Inferior parietal cortex (tissue), 1 donor: Measurements from ENCODE around the gene ENDOD1.

Experiments
- DNase-seq: peaks from one replicate; pipeline ENCODE4 v3.0.0-alpha.2; 2016; ENCODE audit errors: extremely low spot score

The ENDOD1 gene

DNA sequence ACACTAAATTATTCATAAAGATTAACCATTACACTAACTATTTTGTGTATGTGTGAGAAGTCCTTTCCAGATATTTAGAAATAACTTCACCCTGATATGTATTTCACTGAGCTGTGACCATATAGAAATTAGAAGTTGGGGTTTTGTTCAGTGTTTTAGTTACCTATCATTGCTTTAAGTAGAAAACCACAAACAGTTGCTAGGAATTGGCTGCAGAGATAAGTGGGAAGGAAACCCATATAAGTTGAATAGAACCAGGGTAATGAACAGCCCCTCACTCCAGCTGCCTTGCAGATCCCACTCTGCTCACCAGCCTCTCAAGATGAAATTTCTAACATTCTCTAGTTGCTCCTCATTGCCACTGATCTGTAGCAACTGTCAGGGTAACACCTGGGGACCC, 12.7 kb upstream of the ENDOD1 start:
- no peak for DNase-seq

DNA sequence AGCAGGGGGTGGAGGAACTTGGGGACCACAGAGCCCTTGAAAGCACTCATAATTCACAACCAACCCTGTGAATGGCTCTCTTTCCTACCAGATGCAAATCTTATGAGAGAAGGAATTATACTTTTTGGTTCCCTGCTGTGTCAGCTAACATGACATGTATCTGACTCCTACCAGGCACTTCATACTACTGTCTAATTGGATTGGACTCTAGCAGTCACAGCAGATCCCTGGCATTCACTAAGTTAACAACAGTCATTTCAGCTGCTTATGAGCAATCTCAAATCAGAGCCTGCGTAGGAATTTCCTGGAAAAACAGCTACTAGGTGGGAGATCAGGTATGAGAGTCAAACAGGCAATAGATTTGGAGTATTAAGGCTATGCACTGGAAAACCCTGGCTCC, 11.1 kb upstream of the ENDOD1 start:
- no peak for DNase-seq

DNA sequence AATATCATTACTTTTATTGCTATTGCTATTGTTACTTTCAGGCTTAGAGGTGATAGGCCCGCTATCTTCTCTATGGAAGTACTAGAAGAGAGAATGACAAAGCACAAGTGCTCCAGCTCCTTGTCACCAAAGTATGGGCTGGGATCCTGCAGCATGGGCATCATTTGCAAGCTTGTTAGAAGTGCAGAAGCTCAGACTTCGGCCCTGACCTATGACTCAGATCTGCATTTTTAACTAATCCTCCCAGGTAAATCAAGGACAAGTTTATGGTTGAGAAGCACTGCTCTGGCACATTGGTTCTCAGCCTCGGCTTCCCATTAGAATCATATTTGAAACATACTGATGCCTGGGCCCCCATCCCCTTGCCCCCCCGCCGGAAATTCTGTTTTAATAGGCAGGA, 8.6 kb upstream of the ENDOD1 start:
- DNase-seq, result no peak

DNA sequence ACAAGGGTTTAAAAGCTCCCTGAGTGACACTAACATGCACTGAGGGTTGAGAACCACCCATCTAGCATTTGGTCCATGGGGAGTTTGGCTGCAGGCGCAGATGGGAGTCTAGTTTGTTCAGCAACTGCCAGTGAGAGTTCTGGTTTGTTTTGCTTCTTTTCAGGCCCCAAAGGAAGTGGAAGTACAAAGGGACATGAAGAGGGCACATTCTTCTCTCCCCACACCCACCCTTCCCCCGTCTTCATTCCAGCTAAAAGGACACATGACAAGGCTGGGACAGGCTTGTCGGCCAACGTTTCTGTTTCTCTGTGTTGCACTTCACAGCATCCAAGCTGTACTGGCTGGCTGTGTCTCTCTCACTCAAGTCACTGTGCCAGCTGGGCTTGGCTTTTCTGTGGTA, 8.2 kb upstream of the ENDOD1 start:
- peak; percentile 70 for DNase-seq

DNA sequence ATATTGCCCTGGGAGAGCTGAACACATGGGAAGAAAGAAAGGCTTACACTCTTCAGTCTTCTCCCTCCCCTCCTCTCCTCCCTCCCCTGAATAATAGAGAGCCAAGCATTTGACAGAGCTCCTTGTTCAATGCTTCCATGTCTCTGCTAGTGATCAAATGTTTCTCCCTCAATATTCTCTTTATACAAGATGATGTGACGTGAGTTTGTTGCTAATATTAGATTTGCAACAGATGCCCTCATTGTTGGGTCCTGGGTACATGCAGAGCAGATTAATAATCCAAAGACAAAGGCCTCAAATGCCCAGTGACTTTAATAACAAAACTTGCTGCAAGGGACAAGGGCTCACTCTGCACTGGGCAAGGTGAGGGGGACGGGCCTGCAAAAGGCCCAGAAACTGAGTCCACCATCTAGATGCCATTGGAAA, 7.1 kb upstream of the ENDOD1 start:
- DNase-seq, result peak; percentile 79

DNA sequence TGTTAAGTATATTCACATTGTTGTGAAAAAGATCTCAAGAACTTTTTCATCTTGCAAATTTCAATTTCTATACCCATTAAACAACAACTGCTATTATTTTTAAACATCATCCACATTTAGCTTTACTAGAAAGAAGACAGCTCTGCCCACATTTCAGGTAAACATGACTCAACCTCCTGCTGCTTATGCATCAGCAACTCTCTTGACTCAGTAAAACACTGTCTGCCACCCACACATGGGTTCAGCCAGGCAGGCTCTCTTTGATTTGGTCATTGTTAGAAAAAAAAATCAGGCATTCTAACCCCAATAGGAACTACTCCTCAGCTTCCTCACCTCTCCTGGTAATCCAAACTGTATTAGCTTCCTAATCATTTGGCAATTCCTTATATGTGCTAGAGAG, 5.1 kb upstream of the ENDOD1 start:
- DNase-seq, result no peak

DNA sequence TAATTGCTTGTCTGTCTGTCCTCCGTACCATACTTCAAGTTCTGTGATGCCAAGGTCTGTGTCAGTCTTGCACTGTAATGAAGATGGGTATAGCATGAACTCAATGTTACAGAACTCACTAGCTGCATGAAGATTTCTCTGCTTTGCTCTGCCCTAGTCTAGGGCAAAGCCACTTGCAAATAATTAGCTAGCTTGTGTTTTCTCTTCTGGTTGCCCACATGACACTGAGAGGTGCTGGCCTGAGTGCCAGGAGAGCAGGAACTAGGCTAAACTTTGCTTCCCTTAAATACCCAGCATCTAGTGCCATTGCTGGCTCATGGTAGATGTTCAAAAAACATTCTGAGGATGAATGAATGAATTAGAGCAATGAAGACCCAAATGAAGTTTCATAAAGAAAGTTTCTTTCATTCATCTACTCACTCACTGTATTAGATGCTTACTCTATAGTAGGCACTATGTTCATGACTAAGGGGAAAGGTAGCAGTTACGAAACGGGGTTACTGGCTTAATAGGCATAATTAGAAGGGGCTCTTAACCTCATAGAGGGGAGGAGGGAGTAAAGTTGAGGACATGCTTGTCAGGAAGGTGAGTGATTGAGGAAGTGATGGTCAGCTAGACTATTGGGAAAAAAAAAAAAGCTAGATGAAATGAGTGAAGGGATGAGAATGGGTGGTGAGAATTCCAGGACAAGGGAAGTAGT, 4.4 kb upstream of the ENDOD1 start:
- DNase-seq, result no peak

DNA sequence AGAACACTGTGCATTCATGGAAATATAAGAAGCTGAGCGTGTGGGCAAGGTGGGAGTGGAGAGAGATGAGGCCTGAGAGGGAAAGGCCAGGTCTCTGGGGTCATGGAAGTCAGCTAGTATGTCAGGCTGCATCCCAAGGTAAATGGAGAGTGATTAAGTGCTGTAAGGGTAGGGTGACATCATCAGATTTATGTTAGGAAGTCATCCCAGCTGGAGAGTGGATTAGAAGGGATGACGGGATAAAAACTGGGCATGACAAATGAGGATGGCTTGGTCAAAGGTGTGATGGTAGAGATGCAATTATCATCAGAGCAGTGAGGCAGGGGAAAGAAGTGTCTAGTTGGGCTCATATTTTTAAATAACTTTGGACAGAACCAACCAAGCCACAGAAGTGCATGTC, 3.5 kb upstream of the ENDOD1 start:
- no peak for DNase-seq

DNA sequence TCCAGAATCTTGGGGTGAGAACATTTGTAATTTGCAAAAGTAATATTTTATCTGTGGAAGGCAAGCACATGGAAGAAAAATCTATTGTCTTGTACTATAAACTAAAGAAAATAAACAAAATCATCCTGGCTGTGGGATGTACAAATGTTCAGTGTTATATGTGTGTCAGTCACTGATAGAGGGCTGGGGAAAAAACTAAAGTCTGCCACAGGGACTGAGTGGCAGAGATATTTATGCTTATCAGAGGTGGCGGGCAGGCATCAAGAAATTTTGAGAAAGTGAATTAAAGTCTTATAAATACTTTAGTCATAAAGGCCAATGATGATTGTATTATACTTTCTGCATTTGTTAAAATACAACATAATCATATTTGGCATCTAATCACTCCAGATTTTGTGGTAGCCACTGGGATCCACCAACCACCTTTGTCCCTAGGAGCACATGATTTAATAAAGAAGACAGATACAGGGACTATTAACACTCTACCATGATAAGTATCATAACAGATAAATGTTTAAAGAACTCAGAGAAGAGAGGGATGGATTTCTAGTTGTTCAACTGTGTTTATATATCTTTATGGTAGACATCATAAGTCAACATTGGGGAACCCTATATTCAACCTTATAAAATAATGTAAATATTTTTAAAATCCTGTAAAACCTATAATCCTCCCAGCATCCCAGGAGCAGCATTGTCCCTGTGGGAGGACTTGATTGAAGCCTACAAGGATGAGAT, 2.6 kb upstream of the ENDOD1 start:
- no peak for DNase-seq

DNA sequence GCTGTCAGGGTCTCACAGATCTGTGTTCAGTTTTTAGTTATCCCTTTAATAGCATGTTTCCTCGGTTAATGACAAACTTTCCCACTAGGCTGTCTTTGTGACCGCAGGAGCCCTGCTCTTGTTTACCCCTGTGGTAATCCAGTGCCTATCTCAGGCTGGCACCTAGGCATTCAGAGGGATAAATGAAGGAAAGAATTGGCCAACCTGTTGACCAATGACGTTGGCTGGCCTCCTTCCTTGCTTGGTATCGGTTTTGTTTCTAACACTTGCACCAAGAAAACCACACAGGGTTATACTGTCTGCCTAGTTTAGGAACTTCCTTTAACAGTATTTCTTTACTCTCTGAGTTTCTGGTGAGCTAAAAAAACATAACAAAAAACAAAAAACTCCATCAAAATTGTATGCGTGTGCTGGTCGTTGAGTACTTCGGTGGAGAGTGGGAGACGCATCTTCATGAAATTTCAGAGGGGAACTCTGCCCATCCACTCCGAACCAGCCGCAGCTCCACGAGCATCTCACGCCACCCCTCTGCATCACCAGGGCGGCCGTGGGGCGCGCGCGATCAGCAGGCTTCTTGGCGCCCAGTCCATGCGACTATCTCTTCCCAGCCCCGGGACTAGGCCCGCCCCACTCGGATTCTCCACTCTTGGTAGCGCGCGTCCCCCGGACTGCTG, 563 bp upstream of the ENDOD1 start:
- peak; percentile 54 for DNase-seq

DNA sequence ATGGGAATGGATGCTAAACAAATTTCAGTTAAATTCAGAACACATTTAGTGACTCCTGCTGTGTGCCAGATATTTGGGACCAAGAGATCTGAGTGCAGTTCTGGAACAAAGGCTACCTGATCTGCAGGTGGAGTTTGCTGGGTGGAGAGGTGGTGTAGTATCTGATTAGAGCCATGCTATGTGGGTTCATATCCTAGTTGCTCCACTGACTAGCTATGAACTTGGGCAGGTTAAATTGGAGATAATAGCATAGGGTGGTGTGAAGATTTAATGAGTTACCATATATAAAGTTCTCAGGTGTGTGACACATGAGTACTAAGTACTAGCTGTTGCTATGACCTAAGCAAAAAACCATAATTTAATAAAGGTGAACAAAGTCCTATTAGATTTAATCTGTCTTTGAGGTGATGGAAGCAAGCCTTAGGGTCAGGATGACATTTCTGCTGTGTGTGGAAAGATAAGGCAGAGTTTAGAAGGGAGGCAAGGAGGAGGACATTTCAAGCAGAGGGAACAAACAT, 2.1 kb downstream of the ENDOD1 start:
- no peak for DNase-seq

DNA sequence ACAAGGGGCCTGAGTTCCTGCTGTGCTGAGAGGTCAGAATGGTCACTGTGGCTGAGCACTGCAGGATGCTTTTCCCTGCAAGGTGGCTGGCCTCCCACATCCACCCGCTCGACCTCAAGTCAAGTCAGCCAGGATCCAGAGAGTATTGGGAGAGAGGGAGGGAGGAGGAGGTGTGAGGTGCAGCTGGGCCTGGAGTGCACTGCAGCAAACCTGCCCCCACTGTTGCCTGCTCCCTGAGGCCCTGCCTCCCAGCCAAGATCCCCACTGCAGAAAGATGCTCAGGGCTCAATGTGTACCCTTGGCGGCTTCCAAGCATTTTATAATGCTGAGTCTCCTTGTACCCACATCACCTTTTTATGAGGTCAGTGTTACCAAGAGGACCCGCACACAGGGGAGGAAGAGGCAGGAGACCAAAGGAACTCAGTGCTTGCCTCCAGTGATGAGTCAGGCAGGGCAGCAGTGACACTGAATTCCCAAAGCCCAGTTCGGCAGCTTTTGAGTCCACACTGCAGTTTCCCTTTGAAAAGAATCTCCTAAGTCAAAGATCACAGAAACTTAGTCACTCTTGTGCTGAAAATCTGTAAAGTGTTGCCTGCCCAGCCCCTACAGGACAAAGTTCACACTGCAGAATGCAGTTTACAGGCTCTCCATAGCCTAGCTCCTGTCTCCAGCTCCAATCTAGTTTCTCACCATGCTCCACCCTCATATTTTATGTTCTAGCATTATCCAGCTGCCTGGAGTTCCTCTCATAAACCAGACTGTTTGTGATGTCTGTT, 3.1 kb downstream of the ENDOD1 start:
- DNase-seq, result no peak

DNA sequence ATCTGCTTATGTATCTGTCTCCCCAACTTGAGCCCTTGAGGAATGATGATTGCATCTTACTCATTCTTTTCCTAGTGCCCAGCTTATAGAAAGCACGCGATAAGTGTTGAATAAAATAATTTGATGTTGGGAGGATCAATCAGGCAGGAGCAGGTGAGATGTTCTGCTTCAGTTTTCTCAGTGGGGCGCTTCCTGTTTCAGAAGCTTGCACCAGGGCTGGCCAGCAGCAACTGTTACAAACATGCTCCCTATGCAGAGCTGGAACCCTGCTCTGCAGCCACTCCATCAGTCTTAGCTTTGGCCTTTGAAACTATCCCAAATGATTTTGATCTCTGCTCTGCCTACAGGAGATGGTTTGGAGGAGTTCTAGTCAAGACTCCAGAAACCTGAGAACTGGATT, 3.9 kb downstream of the ENDOD1 start:
- no peak for DNase-seq

DNA sequence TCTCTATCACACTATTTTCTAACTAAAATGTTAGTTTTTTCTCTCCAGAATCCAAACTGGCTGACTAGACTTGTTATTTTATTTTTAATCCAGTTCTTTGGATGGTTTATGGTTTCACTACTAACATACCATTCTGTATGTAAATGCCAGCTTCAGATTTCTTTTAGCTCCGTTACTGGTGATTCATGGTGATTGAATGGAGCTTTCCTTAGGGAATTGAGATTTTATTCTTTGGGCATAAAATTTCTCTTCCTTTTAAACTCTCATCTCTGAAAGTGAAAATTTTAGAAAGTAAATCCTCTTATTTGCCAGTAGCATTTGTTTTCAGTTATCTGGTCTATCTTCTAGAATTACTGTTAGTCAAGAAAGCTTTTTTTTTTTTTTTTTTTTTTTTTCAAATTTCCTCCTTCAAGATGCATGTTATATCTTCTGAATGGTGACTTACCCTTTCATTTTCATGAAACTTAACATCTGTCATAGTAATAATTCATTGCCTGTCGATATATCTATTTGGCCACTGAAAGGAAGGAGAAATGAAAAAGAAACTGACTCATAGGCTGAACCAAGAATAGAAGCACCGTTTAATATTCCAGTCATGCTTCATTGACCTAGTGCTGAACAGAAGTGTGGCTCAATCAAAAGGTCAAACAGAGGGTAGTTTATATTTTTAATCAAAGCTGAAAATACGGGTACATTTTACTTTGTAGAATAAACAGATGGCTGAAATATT, 6.4 kb downstream of the ENDOD1 start:
- DNase-seq, result no peak

DNA sequence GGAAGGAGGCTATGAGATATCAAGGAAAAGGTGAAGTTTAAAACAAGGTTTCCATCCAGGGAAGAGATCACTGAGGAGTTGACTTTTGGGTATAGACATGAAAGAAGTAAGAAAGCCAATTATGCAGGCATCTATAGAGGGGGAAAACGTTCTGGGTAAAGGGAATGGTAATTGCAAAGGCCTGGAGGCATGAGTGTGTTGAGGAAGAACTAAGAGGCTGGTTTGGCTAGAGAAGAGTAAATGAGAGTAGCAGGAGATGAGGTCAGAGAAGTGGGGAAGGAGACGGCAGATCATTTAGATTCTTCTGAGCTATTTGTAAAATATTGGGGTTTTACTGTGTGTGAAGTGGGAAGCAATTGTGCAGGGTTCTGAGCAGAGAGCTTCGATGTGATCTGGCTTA, 7.6 kb downstream of the ENDOD1 start:
- no peak for DNase-seq

DNA sequence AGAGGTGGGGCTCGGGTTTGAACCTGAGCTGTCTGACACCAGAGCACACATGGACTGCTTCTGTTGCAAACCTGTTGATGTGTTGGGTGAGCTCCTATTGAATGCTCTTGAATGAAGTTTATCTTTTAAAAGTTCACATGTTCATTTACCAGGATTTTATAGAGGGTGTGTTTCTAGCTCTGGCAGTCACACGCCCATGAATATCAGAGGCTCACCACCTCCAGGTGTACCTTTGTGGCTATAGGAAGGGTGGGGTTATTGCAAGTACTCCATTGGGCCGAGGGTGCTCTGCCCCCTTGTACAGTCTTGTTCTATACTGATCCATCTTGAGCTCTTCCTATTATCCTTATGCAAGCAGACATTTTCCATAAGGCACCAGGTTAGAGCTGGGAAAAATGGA, 9.2 kb downstream of the ENDOD1 start:
- no peak for DNase-seq

DNA sequence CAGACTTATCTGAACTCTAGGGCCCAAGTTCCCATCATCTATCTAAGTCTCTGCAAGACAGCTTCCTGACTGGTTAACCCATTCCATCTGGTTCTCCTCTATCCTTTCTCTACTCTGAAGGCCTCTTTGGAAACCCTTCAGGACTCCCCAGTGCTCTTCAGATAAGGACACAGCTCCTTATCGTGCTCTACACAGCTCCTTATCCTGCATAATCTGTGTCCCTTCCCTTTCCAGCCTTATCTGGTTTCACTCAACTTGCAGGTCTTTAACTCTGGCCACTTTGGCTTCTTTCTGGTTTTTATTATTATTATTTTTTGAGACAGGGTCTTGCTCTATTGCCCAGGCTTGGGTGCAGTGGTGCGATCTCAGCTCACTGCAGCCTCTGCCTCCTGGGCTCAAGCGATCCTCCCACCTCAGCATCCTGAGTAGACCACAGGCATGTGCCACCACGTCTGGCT, 10.6 kb downstream of the ENDOD1 start:
- no peak for DNase-seq

DNA sequence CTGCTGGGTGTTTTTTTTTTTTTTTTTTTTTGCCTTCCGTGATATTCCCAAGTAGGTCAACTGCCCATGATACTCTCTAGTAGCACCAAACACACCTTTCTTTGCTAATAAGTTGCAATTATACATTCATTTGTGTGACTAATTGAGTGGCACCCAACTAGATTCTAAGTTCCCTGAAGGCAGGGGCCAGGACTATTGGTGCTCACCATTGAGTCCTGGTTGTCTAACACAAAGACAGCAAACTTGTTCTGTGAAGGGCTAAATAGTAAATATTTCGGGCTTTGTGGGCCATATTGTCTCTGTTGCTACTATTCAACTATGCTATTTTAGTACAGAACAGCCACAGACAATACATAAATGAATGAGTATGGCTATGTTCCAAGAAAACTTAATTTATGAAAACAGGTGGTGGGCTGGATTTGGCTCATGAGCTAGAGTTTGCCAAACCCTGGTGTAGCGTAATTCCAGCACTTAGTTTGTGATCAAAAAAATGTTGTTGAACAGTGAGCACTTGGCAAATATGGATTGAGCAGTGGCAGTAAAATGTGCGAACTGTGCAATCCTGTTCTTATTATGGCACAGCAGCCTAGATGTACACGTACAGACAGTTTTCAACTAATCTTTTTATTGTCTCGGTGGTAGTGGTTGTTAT, 11.3 kb downstream of the ENDOD1 start:
- no peak for DNase-seq

DNA sequence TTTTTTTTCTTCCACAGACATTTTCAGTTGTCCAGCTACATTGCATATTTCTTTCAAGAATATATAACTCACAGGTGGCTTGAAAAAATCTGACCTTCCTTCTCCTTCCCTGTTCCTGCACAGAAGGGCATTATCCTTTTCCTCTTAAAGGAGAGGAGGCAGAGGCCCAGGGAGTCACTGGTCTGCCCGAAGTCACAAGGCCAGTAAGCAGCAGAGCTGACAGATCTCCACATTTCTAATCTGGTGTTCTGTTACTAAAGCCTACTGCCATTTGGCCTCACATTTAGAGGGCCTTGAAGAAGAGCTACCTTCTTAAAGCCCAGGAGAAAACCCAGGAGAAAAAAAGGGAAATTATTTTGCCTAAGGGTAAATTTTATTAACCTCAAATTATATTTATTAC, 12.3 kb downstream of the ENDOD1 start:
- DNase-seq, result no peak

DNA sequence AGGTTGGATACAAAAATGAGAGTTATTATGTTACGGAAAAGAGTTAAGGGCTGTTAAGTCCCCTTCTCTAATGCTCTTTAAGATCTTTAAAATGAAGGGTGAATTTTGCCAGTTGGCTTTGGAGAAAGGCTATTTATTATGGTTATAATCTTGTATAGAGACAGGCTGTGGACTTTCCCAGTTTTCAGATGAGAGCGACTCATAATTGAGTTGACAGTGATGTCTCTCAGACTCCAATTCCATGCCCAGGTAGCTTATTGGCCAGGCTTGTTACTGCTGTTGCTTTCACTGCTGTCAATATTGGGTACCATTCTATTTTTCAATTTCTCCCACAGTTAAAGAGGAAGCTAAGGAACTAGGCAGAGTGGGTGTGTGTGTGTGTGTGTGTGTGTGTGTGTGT, 13.1 kb downstream of the ENDOD1 start:
- no peak for DNase-seq

DNA sequence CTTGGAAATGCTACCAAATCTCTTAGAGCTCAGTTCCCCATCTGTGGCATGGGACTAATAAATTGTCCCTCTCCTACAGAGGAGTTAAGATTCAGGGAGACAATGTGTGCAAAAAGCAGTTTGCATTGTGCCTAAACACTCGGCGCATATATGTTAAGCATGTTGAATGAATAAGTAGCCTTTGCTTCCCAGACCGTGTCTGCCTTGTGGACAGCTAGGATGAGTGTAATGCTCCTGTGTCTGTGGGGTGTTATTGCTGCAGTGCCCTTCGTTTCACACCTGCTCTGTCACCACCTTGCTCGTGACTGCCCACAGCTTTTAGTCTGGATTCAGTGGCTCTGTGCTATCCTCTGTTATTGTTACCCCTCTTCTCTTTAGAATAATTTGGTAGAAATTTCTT, 14.1 kb downstream of the ENDOD1 start:
- no peak for DNase-seq
